Measurements from ENCODE around the gene ZBTB48.
"Not testable (repeated sequence)": the region's sequence is repeated elsewhere in the genome, so short reads cannot be mapped to it uniquely, and the experiment has no call there.

ZBTB48 gene

GRCh38 chr1:6592865-6593593, 13.2 kb downstream of the ZBTB48 start:
- no peak for DNase-seq

- DNase-seq = no peak
Observed at GRCh38 chr1:6593810-6594209, 14.0 kb downstream of the ZBTB48 start.

GRCh38 chr1:6594977-6595740, 15.4 kb downstream of the ZBTB48 start:
- DNase-seq = no peak

GRCh38 chr1:6596351-6596750, 16.6 kb downstream of the ZBTB48 start:
- DNase-seq = no peak

DNA sequence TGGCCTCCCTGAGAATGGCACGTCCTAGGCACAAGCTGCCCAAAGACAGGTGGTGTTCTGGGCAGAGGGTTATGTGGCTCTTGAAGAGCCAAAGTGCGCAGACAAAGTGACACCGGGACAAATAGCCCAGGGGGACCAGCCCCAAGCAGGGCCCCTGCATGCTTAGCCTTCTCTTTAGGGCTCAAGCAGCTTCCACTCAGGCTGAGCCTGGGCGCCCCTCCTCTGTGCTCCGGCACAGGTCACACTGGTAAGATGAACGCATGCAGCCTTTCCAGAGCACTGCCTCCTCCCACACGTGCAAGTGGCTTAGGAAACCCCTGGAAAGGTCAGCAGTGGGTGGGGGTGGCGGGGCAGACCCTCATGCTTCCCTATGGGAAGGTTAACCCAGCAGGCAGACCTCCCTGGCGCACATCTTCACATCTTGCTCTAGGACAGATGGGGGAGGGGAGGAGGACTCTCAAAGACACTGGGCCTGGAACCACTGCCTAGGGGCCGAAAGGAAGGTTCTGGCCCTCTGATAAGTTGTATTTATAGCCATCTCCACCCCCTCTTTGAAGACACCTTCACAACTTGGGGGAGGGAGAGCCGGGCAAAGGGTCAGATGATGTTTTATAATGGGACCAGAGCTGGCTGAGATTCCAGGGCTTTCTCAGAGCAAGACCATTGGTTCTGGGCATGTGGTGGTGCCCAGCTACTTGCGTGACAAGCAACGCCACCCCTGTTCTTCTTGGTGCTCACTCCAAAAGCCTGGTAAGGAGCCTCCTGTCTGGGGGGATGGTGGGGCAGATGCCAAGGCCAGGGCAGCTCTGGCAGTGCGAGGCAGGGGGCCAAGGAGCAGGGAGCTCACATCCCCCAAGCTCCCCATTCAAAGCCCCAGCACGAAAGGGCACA, 17.3 kb downstream of the ZBTB48 start:
- no peak for DNase-seq

DNA sequence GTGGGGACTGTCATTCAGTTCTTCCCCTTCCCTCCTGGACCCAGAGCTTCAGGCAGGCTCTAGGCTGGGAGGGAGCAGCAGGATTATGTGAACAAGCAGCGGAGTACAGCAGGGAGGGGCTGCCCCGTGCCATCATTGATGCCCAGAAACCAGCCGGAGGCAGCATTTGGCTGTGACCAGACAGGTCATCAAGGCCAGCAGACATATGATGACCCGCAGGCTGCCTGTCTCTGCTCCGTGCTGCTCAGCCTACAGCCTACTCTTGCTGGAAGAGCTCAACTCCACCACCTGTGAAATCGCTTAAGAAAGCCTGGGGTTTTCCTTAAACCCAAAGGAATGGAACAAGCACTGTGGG, 18.0 kb downstream of the ZBTB48 start:
- no peak for DNase-seq

DNA sequence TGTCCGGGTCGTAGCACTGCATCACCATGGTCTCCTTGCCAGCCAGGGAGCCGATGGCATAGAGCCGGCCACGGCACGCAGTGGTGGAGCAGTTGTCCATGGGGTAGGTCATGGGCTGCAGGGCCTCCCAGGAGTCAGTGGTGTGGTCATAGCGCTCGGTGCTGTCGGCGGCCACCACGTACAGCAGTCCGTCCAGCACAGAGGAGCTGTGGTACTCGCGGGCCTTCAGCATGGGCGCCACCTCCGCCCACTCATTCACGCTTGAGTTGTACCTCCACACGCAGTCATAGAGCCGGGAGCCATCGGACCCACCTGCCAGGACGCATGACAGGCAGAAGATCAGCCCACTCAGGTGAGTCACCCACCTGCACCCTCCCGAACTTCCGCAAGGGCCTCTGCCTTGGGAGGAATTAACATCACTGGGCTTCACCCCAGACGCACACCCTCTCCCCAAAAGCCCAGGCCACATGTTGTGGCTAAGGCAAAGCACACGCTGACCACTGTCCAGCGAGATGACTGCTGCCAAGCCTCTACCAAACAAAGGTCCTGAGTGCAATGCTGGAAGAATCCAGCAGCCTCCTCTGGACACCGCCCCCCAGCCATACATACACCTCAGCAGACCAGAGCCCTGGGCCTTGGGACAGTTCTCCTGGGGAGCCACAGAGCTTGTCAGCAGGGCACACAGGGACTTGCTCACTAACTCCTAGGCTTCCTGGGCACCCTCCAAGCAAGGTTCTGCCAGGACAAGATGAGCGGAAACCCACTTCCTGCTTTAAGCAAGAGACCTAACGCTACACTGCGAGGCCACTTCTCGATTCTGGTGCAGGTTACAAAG, 19.6 kb downstream of the ZBTB48 start:
- no peak for DNase-seq

DNA sequence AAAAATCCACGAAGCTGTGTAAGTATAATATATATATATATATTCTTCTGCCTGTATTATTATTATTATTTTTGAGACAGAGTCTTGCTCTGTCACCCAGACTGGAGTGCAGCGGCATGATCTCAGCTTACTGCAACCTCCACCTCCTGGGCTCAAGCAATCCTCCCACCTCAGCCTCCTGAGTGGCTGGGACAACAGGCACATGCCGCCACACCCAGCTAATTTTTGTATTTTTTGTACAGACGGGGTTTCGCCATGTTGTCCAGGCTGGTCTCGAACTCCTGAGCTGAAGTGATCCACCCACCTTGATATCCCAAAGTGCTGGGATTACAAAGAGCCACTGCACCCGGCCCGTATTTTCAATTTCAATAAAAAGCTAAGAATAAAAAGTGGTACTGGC, 20.2 kb downstream of the ZBTB48 start:
- not testable (repeated sequence) for DNase-seq

GRCh38 chr1:6600410-6601048, 20.7 kb downstream of the ZBTB48 start:
- no peak for DNase-seq

- DNase-seq = peak; percentile 42
Observed at GRCh38 chr1:6601049-6601922, 21.5 kb downstream of the ZBTB48 start.

DNA sequence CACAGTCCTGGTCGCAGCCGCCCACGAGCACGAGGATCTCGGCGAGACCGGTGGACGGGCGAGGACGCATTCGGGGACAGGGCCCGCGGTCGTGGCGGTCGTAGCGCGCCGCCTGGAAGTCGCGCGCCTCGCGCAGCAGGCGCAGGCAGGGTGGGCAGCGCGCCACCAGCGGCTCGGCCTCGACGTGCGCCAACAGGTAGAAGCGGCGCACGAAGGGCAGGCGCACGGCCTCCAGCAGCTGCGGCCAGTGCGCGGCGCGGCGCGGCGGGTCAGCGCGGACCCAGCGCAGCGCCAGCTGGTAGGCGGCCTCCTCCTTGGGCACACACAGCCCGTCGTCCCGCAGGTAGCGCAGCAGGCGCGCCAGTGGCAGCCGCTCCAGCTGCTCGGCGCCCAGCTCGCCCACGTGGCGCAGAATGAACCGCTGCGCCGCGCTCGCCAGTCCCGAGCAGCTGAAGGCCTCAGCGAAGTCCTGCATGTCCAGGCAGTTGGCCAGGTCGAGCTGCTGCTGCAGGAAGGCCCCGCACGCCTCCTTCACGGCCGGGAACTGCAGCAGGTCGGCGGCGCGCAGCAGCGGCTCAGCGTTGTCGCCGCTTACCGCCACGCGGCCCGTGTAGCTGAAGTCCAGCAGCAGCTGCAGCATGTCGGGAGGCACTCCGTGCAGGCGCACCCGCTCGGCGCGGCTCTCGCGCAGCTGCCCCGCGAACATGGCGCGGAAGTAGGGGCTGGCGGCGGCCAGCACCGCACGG, 22.3 kb downstream of the ZBTB48 start:
- no peak for DNase-seq

- DNase-seq = peak; percentile 61
Observed at GRCh38 chr1:6602669-6603237, 23.0 kb downstream of the ZBTB48 start, which contains the start of gene KLHL21. Gene KLHL21, minus strand, starts transcription at chr1:6602869. Its CDS starts 52 bp downstream, at chr1:6602817.

DNA sequence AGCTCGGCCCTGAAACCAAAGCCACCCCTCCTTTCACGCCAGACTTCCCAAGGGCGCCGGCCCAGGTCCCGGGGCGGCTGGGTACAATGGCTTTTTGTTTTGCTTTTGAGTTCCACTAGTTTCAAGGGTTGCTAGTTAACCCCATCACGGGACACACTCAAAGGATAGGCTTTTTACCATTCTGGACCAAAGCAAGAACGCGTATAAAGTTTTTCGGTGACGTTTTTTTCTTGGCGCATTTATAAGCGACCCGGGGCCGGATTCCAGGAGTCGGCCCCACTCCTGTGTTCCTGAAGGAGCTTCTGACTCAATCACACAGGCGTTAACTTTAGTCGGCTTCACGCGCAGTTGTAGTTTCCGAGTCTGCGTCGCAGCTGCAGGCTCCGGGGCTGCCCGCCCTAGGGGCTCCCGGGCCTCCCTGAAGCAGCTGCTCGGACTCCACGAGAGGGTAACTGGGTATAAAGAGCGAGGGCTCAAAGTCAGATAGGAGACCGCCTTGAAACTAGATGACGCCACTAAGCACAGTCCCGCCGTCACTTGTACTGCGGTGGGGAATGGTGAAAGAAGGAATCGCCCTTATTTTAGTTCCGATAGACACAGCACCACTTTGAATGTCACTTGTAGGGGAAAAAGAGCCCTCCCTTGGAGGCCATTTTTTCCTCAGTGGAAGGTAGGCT, 23.6 kb downstream of the ZBTB48 start:
- DNase-seq = no peak

DNA sequence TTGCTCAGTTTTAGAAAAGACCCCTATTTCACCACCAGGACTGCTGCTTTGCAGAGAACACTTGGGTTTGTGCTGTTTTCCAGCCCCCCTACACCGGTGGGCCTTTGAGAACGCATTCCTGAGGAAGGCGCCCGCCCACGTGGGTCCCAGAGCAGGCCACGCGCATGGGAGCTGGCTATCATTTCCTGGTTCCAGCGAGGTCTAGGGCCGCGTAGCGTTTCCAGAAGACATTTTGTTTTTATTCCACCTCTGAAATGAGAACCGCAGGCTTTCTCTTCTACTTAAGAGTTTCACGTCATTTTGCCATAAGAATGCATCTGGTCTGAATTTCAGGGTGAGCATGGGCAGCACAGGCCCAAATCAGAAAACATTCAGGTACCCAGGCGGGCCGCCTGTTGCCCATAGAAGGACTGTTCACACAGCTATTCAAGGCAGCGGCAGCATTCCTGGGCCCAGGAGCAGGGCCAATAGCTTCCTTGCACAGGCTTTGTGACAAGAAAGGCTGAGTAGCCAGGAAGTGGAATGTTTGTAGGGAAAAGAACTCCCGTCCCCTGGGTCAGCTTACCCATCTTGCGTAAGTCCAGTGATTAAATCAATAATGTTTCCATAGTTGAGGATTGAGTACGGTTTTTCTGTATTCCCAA, 24.2 kb downstream of the ZBTB48 start:
- no peak for DNase-seq

DNA sequence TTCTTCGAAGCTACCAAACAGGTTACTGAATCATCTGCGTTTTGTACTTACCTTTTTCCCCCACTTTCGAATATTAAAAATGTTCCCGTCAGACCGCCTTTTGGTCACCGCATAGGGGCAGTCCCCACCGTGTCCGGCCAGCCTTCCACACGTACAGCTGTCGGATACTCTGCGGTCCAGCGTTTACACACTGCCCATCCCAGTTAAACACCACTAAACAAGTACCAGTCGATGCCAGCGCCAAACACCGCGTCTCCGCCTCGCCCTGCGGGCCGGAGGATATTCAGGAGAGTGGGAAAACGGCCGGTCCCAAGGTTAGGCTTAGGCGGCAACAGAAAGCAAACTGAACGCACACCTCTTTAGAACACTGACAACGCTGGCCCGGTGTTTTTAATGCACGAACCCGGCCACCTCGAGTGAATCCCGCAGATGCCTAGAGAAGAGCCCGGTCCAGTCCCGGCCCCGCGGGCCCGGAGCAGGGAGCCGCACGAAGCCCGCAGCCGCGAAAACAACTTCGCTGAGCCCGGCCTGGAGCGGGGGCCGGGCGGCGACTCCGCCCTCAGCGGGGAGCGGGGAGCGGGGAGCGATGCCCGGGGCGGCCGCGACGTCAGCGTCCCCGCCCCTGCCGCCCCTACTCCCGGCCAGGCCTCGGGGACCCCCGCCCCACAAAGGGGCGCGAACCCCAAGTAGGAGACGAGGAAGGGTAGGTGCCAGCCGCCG, 33.0 kb downstream of the ZBTB48 start:
- DNase-seq = peak; percentile 80

DNA sequence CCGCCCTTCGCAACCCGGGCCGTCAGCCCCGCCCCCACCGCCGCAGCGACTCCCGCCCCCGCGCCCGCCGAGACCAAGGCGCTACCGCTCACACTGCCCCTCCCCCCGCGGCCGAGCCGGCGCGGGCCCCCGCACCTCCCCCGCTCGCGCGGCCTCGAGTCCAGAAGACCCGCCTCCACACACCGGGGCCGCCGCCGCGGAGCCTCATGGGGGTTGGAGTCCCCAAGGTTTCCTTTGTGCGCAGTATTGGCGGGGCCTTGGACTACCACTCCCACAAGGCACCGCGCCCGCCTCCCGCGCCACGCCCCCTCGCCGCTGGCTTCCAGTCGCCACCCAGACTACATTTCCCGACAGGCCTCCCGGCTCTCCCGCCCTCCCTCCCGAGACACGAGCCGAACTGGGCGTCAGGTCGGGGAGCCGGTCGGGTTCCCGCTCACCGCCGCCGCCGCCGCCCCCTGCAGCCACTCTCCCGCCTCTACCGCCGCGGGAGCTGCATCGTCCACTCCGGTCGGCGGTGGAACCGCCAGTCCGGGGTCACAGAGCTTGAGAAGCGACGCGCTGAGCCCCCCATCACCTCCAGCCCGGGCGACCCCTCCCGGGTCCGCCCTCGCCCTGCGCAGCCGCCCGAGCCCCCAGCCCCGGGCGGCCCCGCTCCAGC, 33.7 kb downstream of the ZBTB48 start, which contains the start of gene PHF13:
Gene PHF13 (plus strand): TSS at position 371 of the 658 bp plus-strand sequence. CDS start 336 bp downstream, outside the sequence.
- peak; percentile 99 for DNase-seq

Data from NCI-H345 (cell line).